ENCODE data around the gene DENND2D. TPM values are rescaled to one million over a fixed set of nuclear protein-coding genes. Genes with fewer than 3 reads are reported as not detected.

The DENND2D gene
- total and polyA plus RNA-seq, 10 of the 15 experiments (the other 5 are each of a cell fraction or from before 2014, with no cell fraction given) = 149 to 375 (median 172) TPM

- no peak for TF ChIP-seq ZBTB11 (CRISPR knock-in tag; IDR thresholded peaks at IDR 0.05)
- TF ChIP-seq MLLT1 (IDR thresholded peaks at IDR 0.05) = no peak
- TF ChIP-seq WRNIP1 (IDR thresholded peaks at IDR 0.05; ENCODE audit: borderline replicate concordance, low read depth, low read length) = no peak
- no peak for TF ChIP-seq ZSCAN29 (IDR thresholded peaks at IDR 0.05)
- TF ChIP-seq MTA2 (IDR thresholded peaks at IDR 0.05; ENCODE audit: low read depth) = no peak
- TF ChIP-seq ATF7 (IDR thresholded peaks at IDR 0.05; ENCODE audit: low read depth) = peak; percentile 66; the same call in 1 of the 2 replicates
- no peak for TF ChIP-seq NR2F1 (conservative IDR thresholded peaks at IDR 0.05)
- no peak for TF ChIP-seq HDAC2 (IDR thresholded peaks at IDR 0.05)
- no peak for TF ChIP-seq RCOR1 (conservative IDR thresholded peaks at IDR 0.05; ENCODE audit: low read depth, low read length)
- no peak for TF ChIP-seq SREBF2 (IDR thresholded peaks at IDR 0.05; ENCODE audit: low read length)
- TF ChIP-seq NFYA (IDR thresholded peaks at IDR 0.05; ENCODE audit: borderline replicate concordance, low read depth, low read length) = no peak
- TF ChIP-seq ETV6 (conservative IDR thresholded peaks at IDR 0.05 in 1 of 2, IDR thresholded peaks at IDR 0.05 in 1 of 2; ENCODE audit: borderline replicate concordance in 1 of 2, low read depth in 1 of 2) = no peak; a peak in 1 of 4 replicates
- TF ChIP-seq NBN (IDR thresholded peaks at IDR 0.05) = no peak; the same call in none of the 2 replicates
- no peak for TF ChIP-seq SKIL (IDR thresholded peaks at IDR 0.05; ENCODE audit: low read depth, poor library complexity, severe bottlenecking)
- TF ChIP-seq TCF12 (IDR thresholded peaks at IDR 0.05; ENCODE audit: low read depth, low read length) = no peak
- no peak for TF ChIP-seq RFX5 (IDR thresholded peaks at IDR 0.05; ENCODE audit: low read depth, low read length)
- TF ChIP-seq HDAC6 (IDR thresholded peaks at IDR 0.05; ENCODE audit: unreplicated experiment) = no peak
- TF ChIP-seq IKZF2 (IDR thresholded peaks at IDR 0.05) = no peak
- no peak for TF ChIP-seq ZZZ3 (IDR thresholded peaks at IDR 0.05; ENCODE audit: control insufficient read depth, insufficient read length, low read depth)
- TF ChIP-seq DPF2 (IDR thresholded peaks at IDR 0.05) = no peak
- TF ChIP-seq KLF5 (IDR thresholded peaks at IDR 0.05; ENCODE audit: partially characterized antibody) = no peak
- TF ChIP-seq TARDBP (IDR thresholded peaks at IDR 0.05; ENCODE audit: borderline replicate concordance) = no peak
- TF ChIP-seq TAF1 (IDR thresholded peaks at IDR 0.05; ENCODE audit: borderline replicate concordance, low read depth, low read length) = no peak
- peak; percentile 32 to 65; a peak in 3 of 4 replicates for TF ChIP-seq EP300 (IDR thresholded peaks at IDR 0.05; ENCODE audit: borderline replicate concordance in 1 of 2, control insufficient read depth in 1 of 2, low read depth in 2 of 2, low read length in 2 of 2)
- 0 out of 2 replicates have a peak, but pooled peaks have one; percentile 5 for TF ChIP-seq RAD21 (IDR thresholded peaks at IDR 0.05; ENCODE audit: insufficient read depth, low read depth, low read length)
These were observed 16.9 kb upstream of the DENND2D start (continued) for GRCh38 chr1:111217183-111217910.
